Hair follicle dermal papilla cell (primary cell): ENCODE results near the gene CLEC4M. TPM values are rescaled to one million over a fixed set of nuclear protein-coding genes. Genes with fewer than 3 reads are reported as not detected.

ENCODE experiments used
- total RNA-seq: library from RNA; depleted of rRNA; stranded (reverse); fragments of >200 nt; gene quantifications from 2 replicates; pipeline ENCODE4 v1.2.3, GENCODE V29; 2012

CLEC4M gene, protein sequence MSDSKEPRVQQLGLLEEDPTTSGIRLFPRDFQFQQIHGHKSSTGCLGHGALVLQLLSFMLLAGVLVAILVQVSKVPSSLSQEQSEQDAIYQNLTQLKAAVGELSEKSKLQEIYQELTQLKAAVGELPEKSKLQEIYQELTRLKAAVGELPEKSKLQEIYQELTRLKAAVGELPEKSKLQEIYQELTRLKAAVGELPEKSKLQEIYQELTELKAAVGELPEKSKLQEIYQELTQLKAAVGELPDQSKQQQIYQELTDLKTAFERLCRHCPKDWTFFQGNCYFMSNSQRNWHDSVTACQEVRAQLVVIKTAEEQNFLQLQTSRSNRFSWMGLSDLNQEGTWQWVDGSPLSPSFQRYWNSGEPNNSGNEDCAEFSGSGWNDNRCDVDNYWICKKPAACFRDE
- not detected in 2 replicates for total RNA-seq

DNA sequence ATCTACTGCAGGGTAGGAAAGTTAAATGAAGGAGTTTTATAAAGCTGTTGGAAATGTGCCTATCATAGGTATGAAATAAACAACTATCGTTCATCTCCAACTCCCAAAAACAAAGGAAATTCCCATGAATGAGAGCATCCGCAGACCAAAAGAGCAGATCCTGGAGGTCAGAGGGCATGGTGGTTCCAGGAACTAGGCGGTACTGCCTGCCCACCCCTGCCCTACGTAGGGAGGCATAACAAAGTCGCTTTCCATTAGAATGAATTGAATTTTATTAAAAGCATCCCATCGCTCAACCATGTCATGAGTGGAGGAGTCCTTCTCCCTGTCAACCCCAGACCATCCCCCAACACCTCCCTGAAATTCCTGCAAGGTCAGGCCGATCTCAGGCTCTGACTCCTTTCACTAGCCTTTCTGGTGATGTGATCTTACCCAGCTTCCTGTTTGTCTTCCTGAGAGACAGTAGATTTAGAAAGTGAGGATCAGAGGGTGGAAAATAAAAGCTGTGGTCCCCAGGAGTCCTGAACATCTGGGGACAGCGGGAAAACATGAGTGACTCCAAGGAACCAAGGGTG, at the start of gene CLEC4M:
Gene CLEC4M, plus strand, starts transcription at position 525 of the 575 bp plus-strand sequence. Its CDS starts 24 bp downstream, at position 549.

DNA sequence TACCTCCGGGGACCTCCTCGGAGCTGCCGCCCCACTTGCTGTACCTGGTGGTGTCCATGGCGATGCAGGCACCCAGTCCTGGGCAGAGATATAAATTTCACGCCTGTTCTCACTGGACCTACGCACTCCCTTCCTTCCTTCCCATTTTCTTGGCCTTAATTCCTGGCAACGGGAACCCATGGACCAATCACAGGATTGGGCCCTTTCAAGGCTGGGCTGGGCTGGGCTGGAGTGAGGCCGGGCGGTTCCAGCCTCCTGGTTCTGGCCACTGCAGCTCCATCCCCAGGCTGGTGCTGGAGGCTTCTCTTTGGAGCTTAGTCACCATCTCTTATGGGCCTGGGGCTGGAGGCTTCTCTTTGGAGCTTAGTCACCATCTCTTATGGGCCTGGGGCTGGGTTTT, 31.0 kb upstream of the CLEC4M start, which contains the start of gene CLEC4G:
Gene CLEC4G, minus strand, starts transcription at position 66 of the 400 bp plus-strand sequence. Its CDS starts 8 bp downstream, at position 58.

DNA sequence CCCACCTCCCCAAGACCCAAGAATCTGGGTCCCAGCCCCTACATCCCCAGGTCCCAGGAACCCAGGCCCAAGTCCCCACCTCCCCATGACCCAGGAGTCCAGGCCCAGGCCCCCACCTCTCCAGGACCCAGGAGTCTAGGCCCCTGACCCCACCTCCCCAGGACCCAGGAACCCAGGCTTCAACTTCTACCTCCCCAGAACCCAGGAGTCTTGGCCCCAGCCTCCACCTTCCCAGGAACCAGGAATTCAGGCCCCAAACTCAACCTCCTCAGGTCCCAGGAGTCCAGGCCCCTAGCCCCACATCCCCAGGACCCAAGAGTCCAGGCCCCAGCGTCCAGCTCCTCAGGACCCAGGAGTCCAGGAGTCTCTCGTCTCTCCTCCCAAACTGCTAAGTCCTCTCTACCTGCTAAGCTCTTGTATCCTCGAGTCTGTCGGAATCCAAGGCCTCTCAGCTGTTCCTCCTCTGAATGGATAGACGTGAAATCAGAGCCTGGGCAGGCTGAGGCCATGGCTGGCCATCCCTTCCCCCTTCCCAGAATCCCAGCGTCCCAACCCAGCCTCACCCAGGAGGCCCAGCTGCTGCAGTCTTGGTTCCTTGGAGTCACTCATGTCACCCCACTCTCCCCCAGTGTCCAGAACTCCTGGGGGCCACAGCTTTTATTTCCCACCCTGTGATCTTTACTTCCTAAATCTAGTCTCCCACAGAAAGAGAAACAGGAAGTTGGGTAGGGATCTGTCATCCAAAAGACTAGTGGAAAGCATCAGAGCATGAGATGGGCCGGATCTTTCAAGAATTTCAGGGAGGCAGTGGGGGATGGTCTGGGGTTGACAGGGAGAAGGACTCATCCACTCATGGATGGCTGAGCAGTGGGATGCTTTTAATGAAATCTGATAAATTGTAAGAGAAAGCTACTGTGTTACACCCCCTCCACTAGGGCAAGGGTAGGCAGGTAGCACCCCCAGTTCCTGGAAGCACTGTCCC, 15.8 kb upstream of the CLEC4M start, which contains the start of gene CD209:
Gene CD209, minus strand, starts transcription at position 632 of the 982 bp plus-strand sequence. Its CDS starts 23 bp downstream, at position 609.

Other genes starting within 250 kb of the CLEC4M start
- 36.6 and 37.0 TPM in 2 replicates for gene ZNF358, start 247.1 kb upstream of the CLEC4M start, total RNA-seq
- gene MCOLN1, start 240.6 kb upstream of the CLEC4M start, total RNA-seq: 7.0 and 7.6 TPM in 2 replicates
- 91.2 and 117 TPM in 2 replicates for gene PNPLA6, start 227.5 kb upstream of the CLEC4M start, total RNA-seq
- not detected in 2 replicates for gene CAMSAP3, start 167.4 kb upstream of the CLEC4M start, total RNA-seq
- 45.1 and 45.9 TPM in 2 replicates for gene XAB2, start 133.7 kb upstream of the CLEC4M start, total RNA-seq
- gene PET100, start 133.4 kb upstream of the CLEC4M start, total RNA-seq: 4.5 and 11.5 TPM in 2 replicates
- gene PCP2, start 129.5 kb upstream of the CLEC4M start, total RNA-seq: not detected in 2 replicates
- gene STXBP2, start 126.1 kb upstream of the CLEC4M start, total RNA-seq: 3.4 and 3.9 TPM in 2 replicates
- gene RETN, start 94.2 kb upstream of the CLEC4M start, total RNA-seq: not detected in 2 replicates
- not detected in 2 replicates for gene MCEMP1, start 86.2 kb upstream of the CLEC4M start, total RNA-seq
- gene TRAPPC5, start 82.4 kb upstream of the CLEC4M start, total RNA-seq: 35.7 and 50.6 TPM in 2 replicates
- gene FCER2, start 61.1 kb upstream of the CLEC4M start, total RNA-seq: not detected in 2 replicates
- not detected in 2 replicates for gene CLEC4G, start 31.1 kb upstream of the CLEC4M start, total RNA-seq
- not detected in 2 replicates for gene CD209, start 15.7 kb upstream of the CLEC4M start, total RNA-seq
- gene EVI5L, start 67.0 kb downstream of the CLEC4M start, total RNA-seq: 21.9 and 22.9 TPM in 2 replicates
- not detected in 2 replicates for gene PRR36, start 111.1 kb downstream of the CLEC4M start, total RNA-seq
- 13.7 and 13.8 TPM in 2 replicates for gene LRRC8E, start 125.3 kb downstream of the CLEC4M start, total RNA-seq
- gene MAP2K7, start 140.6 kb downstream of the CLEC4M start, total RNA-seq: 15.9 and 19.5 TPM in 2 replicates
- gene TGFBR3L, start 151.6 kb downstream of the CLEC4M start, total RNA-seq: 0.32 and 0.73 TPM in 2 replicates
- 17.8 and 19.8 TPM in 2 replicates for gene SNAPC2, start 157.1 kb downstream of the CLEC4M start, total RNA-seq
- 0.61 and 1.9 TPM in 2 replicates for gene CTXN1, start 162.9 kb downstream of the CLEC4M start, total RNA-seq
- gene TIMM44, start 180.4 kb downstream of the CLEC4M start, total RNA-seq: 43.5 and 52.4 TPM in 2 replicates
- 33.3 and 37.8 TPM in 2 replicates for gene ELAVL1, start 242.4 kb downstream of the CLEC4M start, total RNA-seq